ENCODE results near the gene STX1A.
A peak's percentile ranks its signal among the peaks of the same experiment; 100 is the strongest.

Gene STX1A

DNA sequence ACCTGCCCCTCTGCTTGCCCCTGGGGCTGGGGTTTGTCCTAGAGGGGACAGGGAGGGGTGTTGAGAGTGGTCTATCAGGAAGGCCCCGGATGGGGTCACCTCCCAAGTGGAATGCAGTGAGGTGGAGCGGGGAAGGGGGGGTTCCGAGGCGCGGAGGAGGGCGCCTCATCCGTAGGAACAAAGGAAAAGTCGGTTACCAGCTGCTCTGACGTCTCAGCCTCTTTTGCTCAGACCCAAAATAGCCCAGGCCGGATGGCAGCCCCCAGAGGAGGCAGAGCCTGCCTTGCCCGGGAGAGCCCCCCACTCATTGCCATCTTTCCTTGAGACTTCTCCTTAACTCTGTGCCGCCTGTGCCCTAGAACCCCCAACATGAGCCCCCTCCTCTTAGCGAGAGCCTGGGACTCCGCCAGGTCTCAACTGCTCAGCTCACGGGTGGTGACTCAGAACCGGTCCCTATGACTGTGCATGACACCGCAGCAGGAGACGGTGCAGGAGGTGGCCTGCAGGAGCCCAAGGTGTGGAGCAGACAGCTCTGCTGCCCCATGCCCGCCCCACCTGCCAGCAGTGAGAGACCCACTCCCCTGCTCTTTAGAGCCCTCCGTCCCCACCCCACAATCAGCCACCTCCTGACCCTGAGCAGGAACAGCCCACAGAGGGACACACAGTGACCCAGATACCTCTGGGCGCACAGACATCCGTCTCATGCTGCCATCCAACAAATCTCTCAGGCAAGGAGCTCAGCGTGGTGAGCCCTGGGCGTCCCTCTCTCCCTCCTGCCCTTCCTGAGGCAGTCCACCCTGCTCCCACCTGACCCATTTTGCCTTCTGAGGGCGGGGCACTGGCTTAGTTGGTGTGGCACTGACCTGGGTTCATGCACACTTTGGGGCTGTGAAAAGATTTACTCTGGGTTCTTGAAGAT lies 13.1 kb downstream of the STX1A start:
- no peak for DNase-seq

DNA sequence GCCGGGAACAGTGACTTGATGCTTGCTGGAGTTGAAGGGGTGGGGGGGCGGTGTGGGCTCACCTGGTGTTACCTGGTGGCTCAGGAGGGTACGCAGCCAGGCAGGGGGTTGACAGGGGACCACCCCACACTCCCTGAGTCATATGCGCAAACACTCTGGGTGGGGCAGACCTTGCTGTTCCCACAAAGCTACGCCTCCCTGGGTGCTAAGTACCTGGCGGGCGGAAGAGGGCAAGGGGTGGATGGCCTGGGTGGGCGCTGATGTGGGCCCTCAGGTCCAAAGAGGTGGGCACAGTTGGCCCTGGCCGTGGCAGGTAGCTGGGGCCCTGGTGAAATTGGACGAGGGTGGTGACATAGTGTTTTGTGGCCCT lies 13.9 kb downstream of the STX1A start:
- DNase-seq, result no peak

DNA sequence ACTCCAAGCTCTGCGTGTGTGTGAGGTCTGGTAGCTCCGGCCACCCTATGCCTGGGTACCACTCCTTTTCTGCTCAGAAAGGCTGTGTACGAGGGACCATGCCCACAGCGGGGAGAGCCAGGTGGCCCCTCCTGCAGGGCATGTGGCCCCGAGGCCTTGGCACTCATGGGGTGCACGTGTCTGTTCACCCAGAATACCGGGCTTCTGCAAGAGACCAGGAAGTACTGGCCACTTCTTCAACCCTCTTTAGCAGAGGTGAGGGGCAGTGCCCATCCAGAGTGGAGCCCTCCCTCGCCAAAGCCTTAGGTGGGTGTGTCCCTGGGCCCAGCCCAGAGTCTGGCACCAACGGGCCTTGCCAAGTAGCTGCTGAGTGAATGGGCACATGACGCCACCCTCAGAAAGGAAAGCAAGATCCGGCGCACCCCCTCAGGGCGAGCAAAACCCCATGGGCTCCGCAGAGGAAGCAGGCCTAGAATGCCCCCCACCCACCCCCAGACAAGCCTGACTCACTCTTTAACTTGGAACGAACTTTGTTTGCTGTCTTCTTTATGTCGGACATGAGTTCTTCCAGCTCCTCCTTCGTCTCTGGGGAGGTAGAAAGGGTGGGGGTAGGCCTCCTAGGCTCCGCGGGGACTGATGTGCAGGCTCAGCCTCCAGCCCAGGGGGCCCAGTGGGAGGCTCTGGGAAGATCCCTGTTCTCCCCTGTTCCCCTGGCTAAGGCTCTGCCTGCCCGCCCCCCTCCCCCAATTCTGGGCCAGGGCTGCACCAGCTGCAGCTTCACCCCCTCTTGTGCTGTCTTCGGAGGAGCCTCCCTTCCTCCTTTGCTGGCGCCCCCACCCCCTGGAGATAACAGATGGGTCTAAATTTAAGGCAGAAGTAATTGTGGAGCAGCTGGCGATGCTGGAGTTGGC lies 14.6 kb downstream of the STX1A start:
- no peak for DNase-seq

DNA sequence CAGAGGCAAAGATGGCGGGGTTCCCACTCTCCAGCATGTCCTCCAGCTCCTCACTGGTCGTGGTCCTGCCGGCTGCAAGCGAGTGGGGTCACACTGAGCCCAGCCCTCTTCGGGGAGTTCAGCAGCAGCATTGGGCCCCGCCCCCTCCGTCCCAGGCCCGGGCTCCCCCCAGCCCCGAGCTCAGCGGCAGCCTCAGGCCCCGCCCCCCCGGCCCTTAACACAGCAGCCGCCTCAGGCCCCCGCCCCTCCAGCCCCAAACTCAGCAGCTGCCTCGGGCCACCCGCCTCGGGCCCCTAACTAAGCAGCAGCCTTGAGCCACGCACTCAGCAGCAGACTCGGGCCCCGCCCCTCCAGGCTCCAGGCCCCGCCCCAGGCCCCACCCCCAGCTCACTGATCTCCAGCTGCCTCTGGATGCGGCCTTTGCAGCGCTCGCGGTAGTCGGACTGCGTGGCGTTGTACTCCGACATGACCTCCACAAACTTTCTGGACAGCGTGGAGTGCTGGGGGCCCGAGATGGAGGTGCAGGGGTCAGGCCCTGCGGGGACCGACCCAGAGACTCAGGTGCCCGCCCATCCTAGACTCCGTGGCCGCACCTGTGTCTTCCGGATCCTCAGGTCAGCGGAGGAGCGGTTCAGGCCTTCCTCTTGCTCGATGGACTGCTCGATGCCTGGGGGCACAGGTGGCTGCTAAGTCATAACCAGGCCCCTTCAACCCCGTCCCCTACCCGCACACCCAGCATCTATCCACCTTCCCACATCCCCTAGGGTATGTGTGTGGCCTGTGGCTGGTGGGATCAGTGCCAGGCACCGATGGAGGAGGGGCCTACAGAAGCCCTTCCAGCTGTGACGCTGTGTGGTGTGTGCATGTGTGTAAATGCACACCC lies 15.5 kb downstream of the STX1A start:
- DNase-seq, result peak; percentile 38

DNA sequence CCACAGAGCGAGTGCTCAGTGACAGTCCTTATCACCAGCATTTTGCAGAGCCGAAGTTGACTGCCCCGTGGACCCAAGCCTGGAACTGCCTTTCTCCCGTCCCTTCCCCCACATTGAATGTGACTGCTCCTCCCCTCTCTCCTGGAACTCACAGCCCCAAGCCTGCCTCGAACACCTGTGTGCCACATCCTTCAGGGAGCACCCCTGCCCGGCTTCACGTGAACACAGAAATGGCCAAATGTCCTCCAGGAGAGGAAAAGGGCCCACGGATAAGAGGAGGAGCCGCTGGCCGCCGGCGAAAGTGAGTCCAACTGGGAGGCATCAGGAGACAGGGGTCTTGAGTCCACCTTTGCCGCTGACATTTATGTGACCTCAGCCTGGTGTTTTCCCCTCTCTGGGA lies 16.2 kb downstream of the STX1A start:
- no peak for DNase-seq

DNA sequence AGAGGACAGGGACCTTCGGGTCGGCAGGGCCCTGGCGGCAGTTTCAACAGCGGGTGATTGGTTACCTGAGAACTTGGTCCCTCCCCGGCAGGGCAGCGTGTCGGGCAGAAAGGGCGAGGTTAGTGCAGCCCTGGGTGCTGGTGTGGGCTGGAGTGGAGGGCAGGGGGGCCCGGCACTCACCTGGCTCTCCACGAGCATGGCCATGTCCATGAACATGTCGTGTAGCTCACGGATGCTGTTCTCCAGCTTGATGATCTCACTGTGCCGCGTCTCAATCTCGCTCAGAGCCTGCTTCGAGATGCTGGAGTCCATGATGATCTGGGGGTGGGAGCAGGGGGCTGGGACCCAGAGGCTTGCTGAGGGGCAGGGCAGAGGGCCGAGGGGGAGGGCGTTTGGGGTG lies 16.8 kb downstream of the STX1A start:
- DNase-seq, result no peak

DNA sequence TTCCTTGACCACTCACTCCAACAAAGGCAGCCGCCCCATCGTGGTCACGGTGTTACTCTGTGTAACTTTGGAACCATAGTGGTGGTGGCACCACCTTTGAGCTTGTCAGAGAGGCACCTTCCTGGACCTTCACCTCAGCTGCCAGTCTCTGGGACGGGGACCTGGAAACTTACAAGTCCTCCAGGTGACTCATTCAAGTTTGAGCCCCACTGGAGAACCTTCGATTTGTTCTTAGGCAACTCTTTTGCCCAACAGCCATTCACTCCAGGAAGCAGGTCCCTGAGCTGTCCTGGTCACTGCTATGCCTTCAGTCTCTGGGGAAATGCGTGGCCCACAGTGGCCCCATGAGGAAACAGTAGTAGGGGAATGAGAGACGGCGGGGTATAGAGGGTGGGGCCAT lies 17.2 kb downstream of the STX1A start:
- no peak for DNase-seq

DNA sequence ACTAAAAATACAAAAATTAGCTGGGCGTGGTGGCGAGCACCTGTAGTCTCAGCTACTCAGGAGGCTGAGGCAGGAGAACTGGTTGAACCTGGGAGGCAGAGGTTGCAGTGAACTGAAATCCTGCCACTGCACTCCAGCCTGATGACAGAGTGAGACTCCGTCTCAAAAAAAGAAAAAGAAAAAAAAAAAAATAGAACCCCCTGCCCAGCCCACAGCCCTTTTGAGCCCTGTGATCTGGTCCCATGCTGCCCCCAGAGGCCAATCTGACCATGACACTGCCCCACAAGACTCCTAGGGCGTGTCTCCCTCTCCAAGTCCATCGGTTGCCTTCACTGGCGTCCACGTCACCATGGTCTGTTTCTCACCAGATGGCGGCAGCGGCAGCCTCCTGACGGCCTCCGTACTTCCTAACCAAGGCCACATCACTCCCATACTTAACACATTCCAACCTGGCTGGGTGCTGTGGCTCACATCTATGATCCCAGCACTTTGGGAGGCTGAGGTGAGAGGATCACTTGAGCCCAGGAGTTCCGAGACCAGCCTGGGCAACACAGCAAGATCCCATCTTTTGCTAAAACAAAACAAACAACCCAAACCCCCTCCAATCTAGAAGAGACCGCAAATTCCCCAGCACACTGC lies 18.0 kb downstream of the STX1A start:
- peak; percentile 32 for DNase-seq

DNA sequence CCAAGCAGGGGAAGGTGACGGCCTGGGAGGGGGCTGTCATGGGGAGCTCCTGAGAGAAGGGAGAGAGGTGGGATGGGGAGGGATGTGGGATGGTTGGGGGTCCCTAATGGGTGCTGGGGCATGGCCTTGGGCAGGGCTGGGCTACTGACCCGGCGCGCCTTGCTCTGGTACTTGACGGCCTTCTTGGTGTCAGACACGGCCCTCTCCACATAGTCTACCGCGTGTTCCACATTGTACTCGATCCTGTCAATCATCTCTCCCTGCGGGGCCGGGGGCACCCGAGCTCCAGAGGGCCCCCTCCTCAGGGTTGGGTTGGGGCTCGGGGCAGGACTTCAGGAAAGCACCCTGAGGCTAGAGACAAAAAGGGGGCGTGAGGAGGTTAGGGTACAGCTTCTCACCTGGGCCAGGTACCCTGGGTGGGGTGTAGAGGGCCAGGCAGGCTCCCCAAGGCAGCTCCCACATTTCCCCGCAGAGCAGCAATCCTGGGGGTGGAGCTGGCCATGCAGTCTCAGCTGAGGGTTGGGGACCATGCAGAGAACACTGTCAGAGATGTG lies 18.8 kb downstream of the STX1A start:
- no peak for DNase-seq

DNA sequence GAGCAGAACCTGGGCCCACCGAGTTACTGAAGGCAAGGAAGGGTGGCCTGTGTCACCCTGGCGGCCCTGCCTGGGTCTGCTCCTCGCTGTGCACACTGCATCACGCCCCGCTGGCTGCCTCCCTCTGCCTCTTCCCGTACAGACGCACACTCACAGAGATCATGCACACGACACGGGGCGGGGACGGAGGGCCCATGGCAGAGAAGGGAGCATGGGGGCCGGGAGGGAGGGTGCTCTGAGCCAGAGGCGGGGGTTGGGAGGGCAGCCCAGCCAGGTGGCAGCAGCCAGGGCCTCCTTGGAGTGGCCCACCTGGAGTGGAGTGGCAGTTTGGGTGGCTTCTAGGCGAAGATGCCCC lies 19.4 kb downstream of the STX1A start:
- no peak for DNase-seq

DNA sequence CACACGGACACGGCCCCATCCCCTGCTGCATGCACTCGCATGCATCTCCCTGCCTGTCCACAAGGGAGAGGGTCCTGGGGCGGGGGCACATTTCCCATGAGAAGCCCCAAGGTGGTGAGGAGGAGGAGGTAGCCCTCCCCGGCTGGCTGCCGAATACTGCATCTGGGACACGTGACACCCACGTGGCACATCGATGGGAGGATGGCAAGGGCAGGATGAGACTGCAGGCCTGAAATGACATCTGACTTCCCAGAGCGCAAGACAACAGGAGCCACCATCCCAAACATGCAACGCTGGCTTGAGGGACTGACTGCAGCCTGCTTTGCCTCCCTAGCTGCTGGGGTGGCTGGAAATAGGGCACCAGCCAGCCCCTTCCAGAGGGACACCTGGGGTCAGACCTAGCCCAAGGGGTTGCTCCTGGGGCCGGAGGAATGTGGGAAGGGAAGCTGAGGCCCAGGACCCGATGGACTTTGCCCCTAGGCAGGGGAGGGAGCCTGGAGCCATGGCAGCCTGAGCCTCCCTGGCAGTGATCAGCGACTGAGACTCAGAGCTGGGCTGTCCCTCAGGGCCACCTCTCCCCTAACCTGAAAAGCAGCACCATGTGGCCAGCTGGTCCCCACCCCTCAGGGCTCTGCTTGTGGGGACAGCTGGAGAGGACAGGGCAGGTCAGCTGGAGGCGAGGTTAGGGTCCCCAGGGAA lies 19.9 kb downstream of the STX1A start:
- DNase-seq, result peak; percentile 12

DNA sequence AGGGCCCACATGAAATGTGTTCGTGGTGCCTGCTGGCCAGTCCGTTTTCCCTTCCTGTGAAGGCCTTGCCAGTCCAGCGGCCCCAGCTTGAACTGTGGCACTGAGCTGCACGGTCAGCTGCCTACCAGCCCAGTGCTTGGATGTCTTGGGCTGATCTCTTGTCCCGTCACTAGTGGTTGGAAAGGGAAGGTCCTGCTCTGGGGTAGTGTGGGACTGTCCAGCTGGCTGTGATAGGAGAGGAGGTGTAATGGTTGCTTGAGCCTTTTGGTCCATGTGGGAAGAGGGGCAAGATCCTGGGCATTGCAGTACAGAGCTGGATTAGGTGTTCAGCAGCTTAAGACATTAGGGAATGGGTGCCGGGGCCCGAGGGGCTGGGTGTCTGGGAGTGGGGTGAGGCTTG lies 21.1 kb downstream of the STX1A start:
- peak; percentile 11 for DNase-seq

DNA sequence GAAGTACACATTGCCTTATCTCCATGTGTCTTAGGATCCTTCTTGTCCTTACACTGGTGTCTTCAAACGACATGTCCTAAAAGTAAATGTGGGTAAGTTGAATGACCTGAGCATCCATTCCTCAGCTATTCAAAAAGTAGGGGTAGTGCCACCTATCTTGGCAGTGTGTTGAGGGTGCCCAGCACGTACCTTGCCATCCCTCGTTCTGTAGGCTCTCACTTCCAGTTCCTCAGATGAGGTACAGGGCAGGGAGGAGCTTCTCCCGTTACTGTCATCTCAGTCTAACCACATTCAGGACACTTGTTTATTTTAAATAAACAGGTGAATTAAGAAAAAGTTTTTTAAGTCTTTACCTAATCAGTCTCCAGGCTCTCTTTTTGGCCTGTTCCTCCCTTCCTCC lies 23.1 kb downstream of the STX1A start:
- no peak for DNase-seq

DNA sequence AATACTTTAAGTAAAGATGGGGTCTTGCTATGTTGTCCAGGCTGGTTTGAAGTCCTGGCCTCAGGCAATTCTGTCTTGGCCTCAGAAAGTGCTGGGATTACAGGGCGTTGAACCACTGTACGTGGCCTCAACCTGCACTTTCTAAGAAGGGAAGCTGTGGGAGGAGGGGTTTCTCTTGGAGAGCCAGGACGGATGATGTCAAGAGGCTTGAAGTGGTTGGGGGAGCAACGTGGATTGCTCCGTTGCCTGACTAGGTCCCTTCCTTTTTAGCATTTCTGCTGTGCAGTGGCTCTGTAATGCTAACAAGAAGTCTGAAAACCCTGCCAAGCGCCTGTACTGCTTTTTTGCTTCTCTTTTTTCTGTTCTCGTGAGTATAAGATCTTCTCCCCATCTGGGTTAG lies 28.8 kb downstream of the STX1A start:
- DNase-seq, result no peak

DNA sequence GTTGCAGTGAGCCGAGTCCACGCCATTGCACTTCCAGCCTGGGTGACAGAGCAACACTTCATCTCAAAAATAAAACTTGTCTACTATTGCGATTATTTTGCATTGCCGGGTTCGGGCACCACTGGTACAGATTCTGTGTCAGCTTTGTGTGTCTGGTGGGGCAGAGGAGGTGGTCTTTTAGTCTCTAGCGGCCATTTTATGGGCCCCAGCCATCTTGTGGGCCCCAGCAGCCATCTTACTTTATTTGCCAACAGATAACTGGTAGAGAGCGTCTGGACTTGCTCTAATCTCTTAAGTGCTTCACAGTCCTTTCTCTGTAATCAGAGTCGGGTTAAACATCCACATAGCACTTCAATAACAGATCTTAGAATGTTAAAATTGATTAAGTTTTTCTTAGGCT lies 31.2 kb downstream of the STX1A start:
- DNase-seq, result no peak

DNA sequence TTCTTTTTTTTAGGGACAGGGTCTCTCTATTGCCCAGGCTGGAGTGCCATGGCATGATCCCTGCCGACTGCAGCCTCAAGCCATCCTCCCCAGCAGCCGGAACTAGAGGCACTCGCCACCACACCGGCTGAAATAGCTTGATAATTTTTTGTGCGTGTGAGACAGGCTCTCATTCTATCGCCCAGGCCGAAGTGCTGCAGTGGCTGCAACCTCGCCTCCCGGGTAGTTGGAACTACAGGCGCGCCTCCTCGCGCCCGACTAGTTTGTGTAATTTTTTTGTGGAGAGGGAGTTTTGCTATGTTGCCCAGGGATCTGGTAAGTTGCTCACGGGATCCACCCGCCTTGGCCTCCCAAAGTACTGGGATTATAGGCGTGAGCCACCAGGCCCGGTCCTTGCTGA lies 34.2 kb downstream of the STX1A start:
- DNase-seq, result no peak

DNA sequence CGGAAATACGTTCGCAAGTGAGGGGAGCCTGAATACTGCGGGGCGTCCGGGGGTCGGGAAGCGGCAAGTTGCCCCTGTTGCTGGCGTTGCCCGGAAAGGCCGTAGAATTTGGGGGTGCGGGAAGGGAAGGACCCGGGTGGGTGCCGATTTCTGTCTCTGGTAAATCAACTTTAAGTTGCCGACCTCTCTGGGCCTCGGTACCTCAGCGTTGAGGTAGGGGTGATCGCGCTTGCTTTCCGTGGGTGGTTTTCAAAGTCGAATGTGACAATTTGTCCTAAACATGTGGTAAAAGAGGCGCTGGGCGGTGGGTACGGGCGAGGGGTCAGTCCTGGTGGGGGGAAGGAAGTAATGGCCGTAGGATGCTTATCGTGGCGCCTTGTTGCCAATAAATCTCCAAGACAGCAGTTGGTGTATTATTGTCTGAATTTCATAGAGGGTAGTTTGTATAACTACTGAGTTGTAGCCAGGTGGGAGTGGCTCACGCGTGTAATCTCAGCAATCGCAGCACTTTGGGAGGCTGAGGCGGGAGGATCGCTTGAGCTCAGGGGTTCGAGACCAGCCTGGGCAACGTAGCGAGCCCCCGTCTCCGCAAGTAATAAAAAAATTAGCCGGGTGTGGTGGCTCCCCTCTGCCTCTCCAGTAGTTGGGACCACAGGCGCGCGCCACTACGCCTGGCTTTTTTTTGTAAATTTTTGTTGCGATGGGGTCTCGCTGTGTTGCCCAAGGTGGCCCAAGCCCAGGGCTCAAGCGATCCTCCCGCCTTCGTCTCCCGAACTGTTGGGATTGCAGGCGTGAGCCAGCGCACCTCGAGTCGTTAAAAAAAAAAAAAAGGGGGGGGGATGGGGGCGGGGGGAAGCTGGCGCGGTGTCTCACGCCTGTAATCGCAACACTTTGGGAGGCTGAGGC lies 35.4 kb downstream of the STX1A start:
- DNase-seq, result no peak

DNA sequence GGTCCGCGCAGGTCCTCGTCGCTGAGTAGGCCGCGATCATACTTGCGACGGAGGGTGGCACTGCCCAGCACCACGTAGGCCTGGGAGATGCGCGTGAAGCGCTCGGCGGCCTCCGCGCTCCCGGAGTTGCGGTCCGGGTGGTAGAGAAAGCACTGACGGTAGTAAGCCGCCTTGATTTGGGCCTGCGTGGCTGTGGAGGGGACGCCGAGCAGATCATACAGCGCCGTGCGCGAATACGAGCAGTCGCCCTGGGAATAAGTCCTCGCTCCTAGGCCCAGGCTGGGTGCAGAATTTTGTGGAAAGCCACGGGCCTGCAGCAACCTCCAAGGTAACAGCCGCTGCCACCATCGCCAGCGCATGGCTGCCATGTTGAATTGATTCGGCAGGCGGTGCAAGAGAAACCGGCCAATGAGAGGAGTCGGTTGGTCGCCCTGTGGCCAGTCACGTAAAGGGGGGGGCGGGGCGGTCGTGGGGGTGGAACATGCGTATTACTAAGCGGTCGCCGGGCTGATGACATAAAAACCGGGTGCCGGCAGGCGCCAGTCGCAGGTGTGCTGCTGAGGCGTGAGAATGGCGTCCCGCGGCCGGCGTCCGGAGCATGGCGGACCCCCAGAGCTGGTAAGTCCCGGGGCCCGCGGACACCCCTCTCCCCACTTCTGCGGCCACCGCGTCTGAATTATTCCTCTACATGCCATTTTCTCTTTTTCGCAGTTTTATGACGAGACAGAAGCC lies 36.2 kb downstream of the STX1A start, which contains the start of the genes BUD23 and DNAJC30:
TSS of gene BUD23 (plus strand) at position 542 of the 732 bp plus-strand sequence. CDS start at position 571, 29 bp downstream.
TSS of gene DNAJC30 (minus strand) at position 398 of the 732 bp plus-strand sequence. CDS start at position 368, 30 bp downstream.
- DNase-seq, result peak; percentile 95

DNA sequence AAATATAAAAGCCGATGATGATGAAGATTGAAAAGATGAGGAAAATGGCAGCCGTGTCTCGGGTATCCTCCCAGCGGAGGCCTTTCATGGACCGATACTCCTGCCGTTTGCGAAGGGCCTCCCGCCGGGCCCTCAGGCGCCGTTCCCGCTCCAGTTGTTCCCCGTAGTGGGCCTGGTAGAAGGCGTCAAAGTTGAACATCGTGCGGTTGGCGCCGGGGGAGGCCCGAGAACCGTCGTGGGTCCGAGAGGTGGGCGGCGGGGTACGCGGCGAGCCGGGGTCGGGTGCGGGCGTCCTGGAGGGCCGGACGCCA lies 36.8 kb downstream of the STX1A start:
- no peak for DNase-seq

DNA sequence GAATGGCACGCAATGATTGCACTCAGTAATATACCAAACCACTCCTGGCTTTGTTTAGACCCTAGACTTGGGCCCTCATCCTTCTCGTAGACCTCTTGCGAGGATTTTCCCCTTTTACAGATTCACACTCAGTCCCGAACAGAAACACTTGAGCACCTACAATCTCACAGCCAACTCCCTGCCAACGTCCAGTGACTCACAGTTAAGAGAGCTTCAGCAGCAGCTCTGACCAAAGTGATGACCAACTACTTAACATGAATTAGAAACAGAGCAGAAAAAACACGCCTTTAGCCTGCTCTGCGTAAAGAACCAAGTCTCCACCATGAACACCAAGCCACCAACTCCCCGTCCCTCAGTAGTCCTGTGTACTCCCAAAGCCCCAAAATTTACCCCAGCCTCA lies 38.4 kb downstream of the STX1A start:
- DNase-seq, result no peak

Data from CD4-positive, alpha-beta T cell treated with Interleukin-15 for 1 hour (primary cell).